Effector CD4-positive, alpha-beta T cell (primary cell): ENCODE results near the gene TM7SF2.

Source experiments
- DNase-seq: peaks from one replicate; pipeline ENCODE4 v3.0.0-alpha.2; 2020

TM7SF2 gene

DNA sequence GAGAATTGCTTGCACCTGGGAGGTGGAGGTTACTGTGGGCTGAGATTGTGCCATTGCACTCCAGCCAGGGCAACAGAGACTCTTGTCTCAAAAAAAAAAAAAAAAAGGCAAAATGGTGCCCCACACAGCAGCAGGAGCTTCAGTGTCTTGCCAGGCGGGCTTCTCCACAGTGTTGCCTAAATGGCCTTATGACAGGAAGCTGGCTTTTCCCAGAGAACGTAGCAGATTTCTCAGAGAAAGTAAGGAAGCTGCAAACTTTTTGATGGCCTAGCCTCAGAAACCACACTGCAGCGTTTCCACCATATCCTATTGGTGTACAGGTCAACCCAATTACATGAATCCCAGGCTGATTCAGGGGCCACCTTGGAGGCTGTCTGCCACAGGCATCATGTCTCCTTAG, 45.7 kb downstream of the TM7SF2 start:
- no peak for DNase-seq

DNA sequence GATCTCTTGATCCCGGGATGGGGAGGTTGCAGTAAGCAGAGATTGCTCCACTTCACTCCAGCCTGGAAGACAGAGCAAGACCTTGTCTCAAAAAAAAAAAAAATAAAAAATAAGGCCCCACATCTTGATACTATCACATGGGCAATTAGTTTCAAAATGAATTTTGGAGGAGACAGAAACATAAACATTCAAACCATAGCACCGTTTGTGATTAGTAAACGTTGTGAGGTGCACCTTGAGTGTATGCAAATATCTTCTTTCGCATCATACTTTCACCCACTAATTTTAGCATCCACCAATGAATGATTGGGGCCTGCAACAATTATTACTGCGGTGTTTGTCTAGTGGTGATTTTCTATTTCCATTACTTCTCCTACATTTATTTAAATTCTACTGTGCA, 47.3 kb downstream of the TM7SF2 start:
- DNase-seq, result no peak

DNA sequence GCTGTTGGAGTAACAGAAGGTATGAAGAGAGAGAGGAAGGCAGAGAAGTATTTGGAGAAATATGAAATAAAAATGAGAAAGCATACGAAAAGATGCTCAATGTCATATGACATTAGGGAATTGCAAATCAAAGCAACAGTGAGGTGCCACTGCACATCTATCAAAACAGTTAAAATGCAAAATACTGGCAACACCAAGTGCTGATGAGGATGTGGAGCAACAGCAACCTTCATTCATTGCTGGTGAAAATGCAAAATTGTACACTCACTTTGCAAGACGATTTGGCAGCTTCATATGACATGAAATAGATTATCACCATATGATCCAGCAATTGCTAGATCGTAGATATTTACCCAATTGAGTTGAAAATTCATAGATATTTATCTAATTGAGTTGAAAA, 49.0 kb downstream of the TM7SF2 start:
- DNase-seq, result no peak

- DNase-seq, result no peak
Measured at GRCh38 chr11:65163684-65164083, 52.0 kb downstream of the TM7SF2 start.
